ENCODE results near the gene PTPRN2.
"Not testable (repeated sequence)": the region's sequence is repeated elsewhere in the genome, so short reads cannot be mapped to it uniquely, and the experiment has no call there.

Gene PTPRN2

DNA sequence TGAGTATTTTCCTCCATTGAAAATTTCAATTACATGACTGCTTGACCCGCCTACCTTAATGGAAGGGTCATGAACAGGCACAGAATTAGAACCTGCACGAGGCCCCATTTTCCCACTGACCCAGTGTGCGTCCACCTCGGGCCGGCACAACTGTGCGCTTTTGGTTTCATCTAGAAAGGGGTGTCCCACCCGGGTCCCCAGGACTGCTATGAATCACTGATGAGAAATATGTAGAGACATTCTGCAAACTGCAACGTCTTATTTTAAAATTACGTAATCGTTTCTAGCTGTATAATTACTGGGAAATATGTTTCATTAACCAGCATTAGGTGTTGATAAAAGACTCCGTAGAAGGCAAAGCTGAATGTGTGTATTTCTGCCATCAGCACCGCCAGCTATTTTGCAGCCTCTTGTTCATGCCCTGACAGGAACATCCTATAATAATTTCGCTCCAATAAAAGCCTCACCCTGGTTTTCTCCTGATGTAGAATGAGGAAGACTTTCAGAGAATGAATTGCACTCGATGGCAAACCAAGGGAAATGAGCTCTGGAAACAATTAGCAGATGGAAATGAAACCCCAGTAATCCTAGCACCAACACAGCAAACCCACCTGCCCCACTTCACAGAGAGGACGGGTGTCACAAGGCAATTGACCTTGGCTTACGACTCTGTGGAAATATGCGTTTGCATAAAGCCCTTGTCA, 688.7 kb downstream of the PTPRN2 start:
- no peak for DNase-seq

GRCh38 chr7:157898261-157898660, 689.4 kb downstream of the PTPRN2 start:
- no peak for DNase-seq

GRCh38 chr7:157897681-157898080, 689.9 kb downstream of the PTPRN2 start:
- no peak for DNase-seq

GRCh38 chr7:157896774-157897555, 690.7 kb downstream of the PTPRN2 start:
- no peak for DNase-seq

GRCh38 chr7:157896376-157896675, 691.3 kb downstream of the PTPRN2 start:
- not testable (repeated sequence) for DNase-seq

- no peak for DNase-seq
Measured at GRCh38 chr7:157895520-157896375, 691.9 kb downstream of the PTPRN2 start.

- DNase-seq, result not testable (repeated sequence)
Measured at GRCh38 chr7:157895098-157895497, 692.5 kb downstream of the PTPRN2 start.

- no peak for DNase-seq
Measured at GRCh38 chr7:157893535-157894044, 694.0 kb downstream of the PTPRN2 start.

GRCh38 chr7:157892751-157893523, 694.7 kb downstream of the PTPRN2 start:
- DNase-seq, result no peak

DNA sequence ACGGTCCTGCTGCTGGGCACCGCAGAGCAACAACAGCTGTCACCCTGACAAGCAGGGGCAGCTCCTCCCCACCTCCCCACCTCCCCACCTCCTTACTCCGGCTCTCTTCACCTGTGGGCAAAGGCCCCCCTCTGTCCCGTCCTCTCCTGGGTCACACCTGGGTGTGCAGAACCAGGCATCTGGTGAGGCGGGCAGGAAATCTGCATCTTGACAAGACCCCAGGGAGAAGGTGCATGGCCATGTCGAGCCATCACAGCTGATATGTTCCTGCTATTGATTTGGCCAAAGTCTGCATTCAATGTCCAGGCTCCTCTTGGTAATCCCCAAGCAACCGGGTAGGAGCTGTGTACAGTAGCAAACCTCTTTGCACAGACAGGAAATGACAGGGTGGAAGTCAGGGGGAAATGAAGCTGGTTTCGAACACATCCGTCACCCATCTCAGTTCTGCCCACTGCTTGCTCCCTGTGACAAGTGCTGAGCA, 696.7 kb downstream of the PTPRN2 start:
- no peak for DNase-seq

DNA sequence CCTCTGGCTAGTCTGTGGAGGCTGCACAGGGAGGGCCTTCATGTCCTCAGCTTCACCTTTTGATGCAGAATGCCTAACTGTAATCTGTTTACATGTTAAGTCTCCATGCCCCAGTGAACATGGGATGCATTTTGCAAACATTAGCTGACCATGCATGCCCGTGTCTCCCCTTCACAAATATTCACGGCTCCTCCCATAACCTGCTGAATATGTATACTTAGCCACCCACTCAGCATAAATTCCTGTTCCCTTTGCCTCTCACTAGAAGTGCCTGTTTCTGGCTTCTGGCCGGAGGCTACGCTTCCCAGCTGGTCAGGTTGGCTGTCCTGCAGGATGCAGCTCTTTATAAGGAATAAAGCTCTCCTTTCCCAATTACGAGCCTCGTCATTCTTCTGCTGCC, 698.1 kb downstream of the PTPRN2 start:
- DNase-seq, result no peak

- no peak for DNase-seq
Measured at GRCh38 chr7:157888579-157888978, 699.0 kb downstream of the PTPRN2 start.

DNA sequence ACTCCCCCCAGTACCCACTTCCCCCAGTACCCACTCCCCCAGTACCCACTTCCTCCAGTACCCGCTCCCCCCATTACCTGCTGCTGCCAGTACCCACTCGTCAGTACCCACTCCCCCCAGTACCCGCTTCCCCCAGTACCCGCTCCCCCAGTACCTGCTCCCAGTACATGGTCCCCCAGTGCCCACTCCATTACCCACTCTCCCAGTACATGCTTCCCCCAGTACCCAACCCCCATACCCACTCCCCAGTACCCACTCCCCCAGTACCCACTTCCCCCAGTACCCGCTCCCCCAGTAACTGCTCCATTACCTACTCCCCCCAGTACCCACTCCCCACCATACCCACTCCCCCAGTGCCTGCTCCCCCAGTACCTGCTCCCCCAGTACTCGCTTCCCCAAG, 700.2 kb downstream of the PTPRN2 start:
- DNase-seq, result no peak

- DNase-seq, result no peak
Measured at GRCh38 chr7:157886711-157887110, 700.9 kb downstream of the PTPRN2 start.

DNA sequence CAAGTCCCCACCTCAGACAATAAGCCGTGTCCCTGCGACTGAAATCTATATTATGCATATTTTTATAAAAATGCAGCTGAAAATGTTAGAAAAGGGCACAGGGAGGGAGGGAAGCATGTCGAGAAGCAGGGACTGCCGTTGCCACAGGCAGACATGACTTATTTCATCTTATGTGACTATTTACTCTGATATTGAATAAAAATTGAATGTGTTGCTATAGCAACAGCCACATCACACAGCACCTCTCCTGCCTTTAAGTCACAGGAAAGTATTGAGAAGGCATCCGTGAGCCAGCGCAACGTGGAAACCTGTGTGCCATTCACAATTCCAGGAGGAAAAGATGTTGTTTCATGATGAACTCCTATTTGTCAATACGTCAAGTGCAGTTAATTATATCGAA, 701.4 kb downstream of the PTPRN2 start:
- no peak for DNase-seq

GRCh38 chr7:157885140-157885539, 702.5 kb downstream of the PTPRN2 start:
- DNase-seq, result no peak

- DNase-seq, result no peak
Measured at GRCh38 chr7:157884461-157885062, 703.1 kb downstream of the PTPRN2 start.

DNA sequence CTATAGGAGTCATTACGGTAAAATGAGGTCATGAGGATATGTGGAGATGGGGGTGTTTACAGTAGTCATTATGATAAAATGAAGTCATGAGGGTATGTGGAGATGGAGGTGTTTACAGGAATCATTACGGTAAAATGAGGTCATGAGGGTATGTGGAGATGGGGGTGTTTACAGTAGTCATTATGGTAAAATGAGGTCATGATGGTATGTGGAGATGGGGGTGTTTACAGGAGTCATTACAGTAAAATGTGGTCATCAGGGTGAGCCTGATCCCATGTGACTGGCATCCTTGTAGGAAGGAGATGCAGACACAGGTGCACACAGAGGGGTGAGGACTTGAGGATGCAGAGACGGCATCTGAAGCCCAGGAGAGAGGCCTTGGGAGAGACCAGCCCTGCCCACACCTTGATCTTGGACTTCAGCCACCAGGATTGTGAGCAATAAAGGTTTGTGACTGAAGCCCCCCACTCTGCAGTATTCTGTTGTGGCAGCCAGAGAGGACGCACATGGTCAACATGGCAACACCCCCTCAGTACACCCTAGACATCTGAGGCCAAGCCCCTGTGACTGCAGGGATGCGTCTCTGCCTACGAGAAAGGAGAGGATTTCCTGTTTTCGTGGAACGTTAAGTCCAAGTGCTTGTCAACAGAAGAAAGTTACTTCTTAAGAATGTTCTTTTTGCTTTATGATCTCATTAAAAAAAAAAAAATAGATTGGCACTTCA, 706.4 kb downstream of the PTPRN2 start:
- no peak for DNase-seq

DNA sequence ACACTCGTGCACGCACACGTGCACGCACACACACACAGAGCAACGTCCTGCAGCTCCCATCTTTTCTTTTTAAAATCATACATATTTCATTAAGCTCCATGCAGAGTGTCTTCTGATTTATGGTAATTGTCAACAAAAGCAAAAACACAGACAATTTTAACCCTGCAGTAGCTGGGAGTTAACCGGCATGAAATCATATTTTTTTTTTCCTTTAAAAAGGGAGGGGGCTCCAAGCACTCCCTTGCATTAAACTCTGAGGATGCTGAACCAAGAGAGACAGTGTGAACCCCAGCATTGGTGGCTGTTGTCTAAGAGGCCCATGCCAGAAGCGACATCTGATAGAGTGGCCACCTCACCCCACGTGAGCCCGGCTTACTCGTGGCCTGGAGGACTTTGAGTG, 708.2 kb downstream of the PTPRN2 start:
- no peak for DNase-seq

- no peak for DNase-seq
Measured at GRCh38 chr7:157877298-157878090, 710.1 kb downstream of the PTPRN2 start.
